Activated B cell treated with CpG ODN at 0.5 μM for 24 hours (primary cell): ENCODE measurements around the gene ACTN1. TPM values are rescaled to one million over a fixed set of nuclear protein-coding genes. Genes with fewer than 3 reads are reported as not detected.

Experiments used
- ATAC-seq: fragments of 200-7000 bp; cut with Tn5 transposase; one replicate; pipeline ENCODE4 v1.10.0; 2021; ENCODE audit warnings: low read depth, mild to moderate bottlenecking, moderate library complexity
- CTCF ChIA-PET: fragments of 350-600 bp; sonication (Branson Sonifier 250); formaldehyde crosslinking; loops from one replicate; lab custom pipeline; 2021; ENCODE audit warnings: antibody characterized with exemption; lab: Charles Lee
- POLR2A ChIA-PET: fragments of 350-600 bp; sonication (Branson Sonifier 250); formaldehyde crosslinking; loops from one replicate; lab custom pipeline; 2021; ENCODE audit warnings: antibody characterized with exemption; lab: Charles Lee
- DNase-seq: peaks from one replicate; pipeline ENCODE4 v3.0.0; 2022
- H3K27ac Mint-ChIP-seq: one replicate; pipeline ENCODE4 v1.8.0; 2020; ENCODE audit warnings: mixed read lengths
- H3K27me3 Mint-ChIP-seq: one replicate; pipeline ENCODE4 v1.8.0; 2021; ENCODE audit warnings: mixed read lengths
- H3K36me3 Mint-ChIP-seq: one replicate; pipeline ENCODE4 v1.8.0; 2021; ENCODE audit warnings: low read depth, mixed read lengths
- H3K4me1 Mint-ChIP-seq: one replicate; pipeline ENCODE4 v1.8.0; 2021; ENCODE audit warnings: mixed read lengths
- H3K4me3 Mint-ChIP-seq: one replicate; pipeline ENCODE4 v1.8.0; 2020; ENCODE audit warnings: mild to moderate bottlenecking, mixed read lengths
- H3K9me3 Mint-ChIP-seq: one replicate; pipeline ENCODE4 v1.8.0; 2020; ENCODE audit warnings: mixed read lengths
- CTCF ChIP-seq: fragments of 200-600 bp; IDR thresholded peaks from one replicate; pipeline ENCODE4 v1.8.0; 2022; ENCODE audit warnings: antibody characterized with exemption, mild to moderate bottlenecking
- intact Hi-C: fragments of 100-400 bp; cut with micrococcal nuclease; formaldehyde crosslinking; loops from one replicate; pipeline ENCODE4 v1.15.1; 2024
- total RNA-seq: library from RNA; stranded (reverse); gene quantifications from 2 replicates; pipeline ENCODE4 v1.2.3, GENCODE V29; 2022

Gene ACTN1
- total RNA-seq, 1 donor from 2014 or later: 0.22 TPM

DNA sequence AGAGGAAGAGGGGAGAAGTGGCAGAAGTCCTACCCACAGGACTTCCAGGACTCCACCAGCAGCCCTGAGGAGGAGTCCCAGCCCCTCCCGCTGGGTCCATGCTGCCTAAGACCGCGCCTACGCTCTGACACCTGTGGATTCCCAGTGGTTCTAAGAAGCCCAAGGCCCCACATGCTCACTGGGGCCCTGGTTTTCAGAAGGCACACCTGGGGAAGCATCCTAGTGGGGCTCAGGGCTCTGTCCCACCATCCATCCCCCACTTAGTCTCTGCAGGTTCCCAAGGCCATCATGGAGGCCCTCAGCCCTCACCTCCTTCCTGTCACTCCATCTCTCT, 32.6 kb downstream of the ACTN1 start:
- H3K4me3 Mint-ChIP-seq: no peak overlapping the region
- CTCF ChIA-PET: no interaction called here
- TF ChIP-seq CTCF: no peak
- no peaks in the 10 kb centered on the region for H3K9me3 Mint-ChIP-seq
- H3K27me3 Mint-ChIP-seq: peaks cover 15% of the 10 kb centered on the region
- no peak overlapping the region for H3K27ac Mint-ChIP-seq
- H3K4me1 Mint-ChIP-seq: peaks cover 10% of the 10 kb centered on the region
- POLR2A ChIA-PET: no interaction called here
- no peaks in the 10 kb centered on the region for H3K36me3 Mint-ChIP-seq
- ATAC-seq (no peak), DNase-seq (no peak)
- intact Hi-C loops: no loop called here

GRCh38 chr14:68945585-68946488, 33.3 kb downstream of the ACTN1 start:
- POLR2A ChIA-PET: no interaction called here
- Mint-ChIP-seq H3K4me1 (peaks cover 10% of the 10 kb centered on the region), H3K27ac (no peak overlapping the region), H3K27me3 (peaks cover 15% of the 10 kb centered on the region), H3K9me3 (no peaks in the 10 kb centered on the region), H3K4me3 (no peak overlapping the region), H3K36me3 (no peaks in the 10 kb centered on the region)
- DNase-seq (no peak), ATAC-seq (no peak)
- TF ChIP-seq CTCF: no peak
- intact Hi-C loops: no loop called here
- CTCF ChIA-PET: no interaction called here

DNA sequence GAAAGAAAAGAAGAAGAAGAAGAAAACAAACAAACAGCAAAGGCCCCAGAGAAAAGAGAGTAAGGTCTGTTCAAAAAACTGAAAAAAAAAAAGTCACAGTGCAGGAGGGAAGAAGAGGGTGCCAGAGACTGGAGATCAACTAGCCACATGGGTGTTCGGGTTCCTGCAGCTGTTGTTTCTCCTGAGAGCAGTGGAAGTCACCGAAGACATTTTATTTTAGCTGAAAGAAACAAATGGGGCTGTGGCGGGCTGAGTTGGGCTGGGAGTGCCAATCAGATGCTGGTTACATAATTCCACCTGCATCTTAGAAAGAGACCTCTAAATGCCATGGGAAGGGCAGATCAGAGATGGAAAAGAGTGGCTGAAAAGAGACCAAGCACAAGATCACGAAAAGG, 33.9 kb downstream of the ACTN1 start:
- H3K27ac Mint-ChIP-seq: no peak overlapping the region
- intact Hi-C loops: no loop called here
- H3K36me3 Mint-ChIP-seq: no peaks in the 10 kb centered on the region
- POLR2A ChIA-PET: no interaction called here
- CTCF ChIA-PET: no interaction called here
- H3K4me1 Mint-ChIP-seq: peaks cover 10% of the 10 kb centered on the region
- TF ChIP-seq CTCF: no peak
- no peaks in the 10 kb centered on the region for H3K9me3 Mint-ChIP-seq
- ATAC-seq (no peak), DNase-seq (no peak)
- peaks cover 15% of the 10 kb centered on the region for H3K27me3 Mint-ChIP-seq
- H3K4me3 Mint-ChIP-seq: no peak overlapping the region

- Mint-ChIP-seq H3K27ac (no peak overlapping the region), H3K4me1 (peaks cover 10% of the 10 kb centered on the region)
Measured at GRCh38 chr14:68944162-68944561, 34.9 kb downstream of the ACTN1 start.

DNA sequence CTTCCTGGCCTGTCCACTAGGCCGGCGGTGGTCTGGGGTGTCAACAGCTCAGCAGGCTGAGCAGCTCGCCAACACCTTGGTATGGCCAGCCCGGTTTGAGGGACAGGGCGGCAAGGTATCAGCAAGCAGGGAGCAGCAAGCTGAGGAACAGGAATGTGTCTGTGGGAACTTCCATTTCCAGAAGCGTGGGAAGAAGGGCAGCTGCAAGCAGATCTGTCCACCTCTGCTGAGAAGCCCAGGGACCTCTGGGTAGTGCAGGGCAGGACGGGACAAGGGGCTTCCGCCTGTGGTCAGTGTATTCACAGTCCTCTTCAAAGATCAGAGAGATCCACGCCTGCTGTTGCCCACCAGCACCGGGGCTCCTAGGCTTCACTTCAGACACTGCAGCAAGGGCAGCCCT, 36.0 kb downstream of the ACTN1 start:
- ChIA-PET POLR2A (no interaction called here), CTCF (no interaction called here)
- intact Hi-C loops: no loop called here
- ATAC-seq: no peak
- TF ChIP-seq CTCF: no peak
- Mint-ChIP-seq H3K4me1 (peaks cover 9% of the 10 kb centered on the region), H3K27ac (no peak overlapping the region), H3K9me3 (no peaks in the 10 kb centered on the region), H3K4me3 (no peak overlapping the region), H3K36me3 (no peaks in the 10 kb centered on the region), H3K27me3 (peaks cover 12% of the 10 kb centered on the region)
- no peak for DNase-seq

More at GRCh38 chr14:68944162-68944561, 34.9 kb downstream of the ACTN1 start:
- ChIA-PET POLR2A (no interaction called here), CTCF (no interaction called here)
- H3K27me3 Mint-ChIP-seq: peaks cover 12% of the 10 kb centered on the region
- no peak for TF ChIP-seq CTCF
- intact Hi-C loops: no loop called here
- DNase-seq (no peak), ATAC-seq (no peak)
- no peaks in the 10 kb centered on the region for H3K9me3 Mint-ChIP-seq
- no peak overlapping the region for H3K4me3 Mint-ChIP-seq
- no peaks in the 10 kb centered on the region for H3K36me3 Mint-ChIP-seq
